ENCODE measurements around the gene FAM83G. TPM values are rescaled to one million over a fixed set of nuclear protein-coding genes. Genes with fewer than 3 reads are reported as not detected.

FAM83G gene
- total and polyA plus RNA-seq, 12 donors, result 1.8 to 7.3 (median 4.0) TPM

DNA sequence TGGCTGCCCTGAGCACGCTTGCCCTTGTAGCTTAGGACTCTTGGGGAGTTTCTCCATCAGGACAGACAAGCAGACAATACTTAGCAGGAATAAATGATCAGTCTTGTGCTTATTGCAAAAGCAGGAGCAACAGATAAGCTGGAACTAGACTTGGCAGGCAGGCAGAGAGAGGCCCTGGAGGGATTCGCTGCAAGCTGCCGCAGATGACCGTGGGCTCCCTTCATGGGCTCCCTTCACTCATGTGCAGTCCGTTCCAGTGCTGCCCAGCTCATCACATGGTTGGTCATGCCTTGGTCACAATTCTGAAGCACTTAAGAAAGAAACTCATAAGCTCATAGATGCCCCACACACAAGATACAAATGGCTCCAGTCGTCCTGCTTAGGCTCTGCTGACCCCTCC lies 55.0 kb downstream of the FAM83G start:
- intact Hi-C loops (cut with DNase I), result no loop called here
- peak in 3 of 7 donors; percentile 34 to 59 (median 40) for DNase-seq

DNA sequence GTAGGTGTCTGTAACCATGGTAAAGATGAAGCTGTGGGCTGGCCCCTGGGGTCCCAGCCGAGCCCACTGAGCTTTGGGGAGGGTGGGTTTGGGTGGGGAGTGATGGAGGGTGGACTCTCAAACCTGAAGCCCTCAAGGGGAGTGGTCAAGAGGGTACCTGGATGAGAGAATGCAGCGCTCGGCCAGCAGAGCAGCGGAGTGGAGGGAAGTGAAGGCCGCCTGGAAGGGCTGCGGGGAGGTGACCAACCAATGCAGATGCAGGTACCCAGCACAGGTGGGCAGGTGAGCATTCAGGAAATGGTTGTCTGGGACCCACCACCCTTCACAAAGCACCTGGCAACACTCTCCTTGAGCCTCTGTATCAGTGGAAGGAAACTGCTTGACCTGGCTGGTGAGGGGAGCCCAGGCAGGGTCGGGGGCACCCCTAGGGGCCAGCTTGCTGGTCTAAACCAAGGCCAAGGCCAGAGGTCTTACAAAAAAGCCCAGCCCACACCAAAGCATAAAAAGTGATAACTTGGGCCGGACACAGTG lies 56.0 kb downstream of the FAM83G start:
- DNase-seq, result no peak
- H3K27ac ChIP-seq, result no peak overlapping the region
- no peaks in the 10 kb centered on the region for H3K27me3 ChIP-seq
- no peaks in the 10 kb centered on the region for H3K36me3 ChIP-seq (replicated peaks in 1 of 2)
- no peaks in the 10 kb centered on the region for H3K4me1 ChIP-seq (replicated peaks in 1 of 2)
- H3K4me3 ChIP-seq, result no peak overlapping the region
- WGBS, 4 donors, result 67 to 83% (median 80%) methylated on average over 7 to 8 of the region's 8 CpGs
- H3K9me3 ChIP-seq (replicated peaks in 1 of 3), result no peaks in the 10 kb centered on the region
- TF ChIP-seq, protein P1, sequence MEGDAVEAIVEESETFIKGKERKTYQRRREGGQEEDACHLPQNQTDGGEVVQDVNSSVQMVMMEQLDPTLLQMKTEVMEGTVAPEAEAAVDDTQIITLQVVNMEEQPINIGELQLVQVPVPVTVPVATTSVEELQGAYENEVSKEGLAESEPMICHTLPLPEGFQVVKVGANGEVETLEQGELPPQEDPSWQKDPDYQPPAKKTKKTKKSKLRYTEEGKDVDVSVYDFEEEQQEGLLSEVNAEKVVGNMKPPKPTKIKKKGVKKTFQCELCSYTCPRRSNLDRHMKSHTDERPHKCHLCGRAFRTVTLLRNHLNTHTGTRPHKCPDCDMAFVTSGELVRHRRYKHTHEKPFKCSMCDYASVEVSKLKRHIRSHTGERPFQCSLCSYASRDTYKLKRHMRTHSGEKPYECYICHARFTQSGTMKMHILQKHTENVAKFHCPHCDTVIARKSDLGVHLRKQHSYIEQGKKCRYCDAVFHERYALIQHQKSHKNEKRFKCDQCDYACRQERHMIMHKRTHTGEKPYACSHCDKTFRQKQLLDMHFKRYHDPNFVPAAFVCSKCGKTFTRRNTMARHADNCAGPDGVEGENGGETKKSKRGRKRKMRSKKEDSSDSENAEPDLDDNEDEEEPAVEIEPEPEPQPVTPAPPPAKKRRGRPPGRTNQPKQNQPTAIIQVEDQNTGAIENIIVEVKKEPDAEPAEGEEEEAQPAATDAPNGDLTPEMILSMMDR (IDR thresholded peaks at IDR 0.05), result no peak
- no peak for TF ChIP-seq POLR2A (IDR thresholded peaks at IDR 0.05)
- intact Hi-C loops (cut with DNase I), result no loop called here

More for the DNA sequence above, 55.0 kb downstream of the FAM83G start:
- 66 to 79% (median 71%) methylated on average over 6 of the region's 6 CpGs for WGBS, 4 donors
- TF ChIP-seq, protein P1 (IDR thresholded peaks at IDR 0.05), result no peak
- no peak overlapping the region for H3K4me3 ChIP-seq
- H3K27ac ChIP-seq, result no peak overlapping the region
- no peaks in the 10 kb centered on the region for H3K27me3 ChIP-seq
- H3K36me3 ChIP-seq (replicated peaks in 1 of 2), result no peaks in the 10 kb centered on the region
- no peaks in the 10 kb centered on the region for H3K9me3 ChIP-seq (replicated peaks in 1 of 3)
- no peaks in the 10 kb centered on the region for H3K4me1 ChIP-seq (replicated peaks in 1 of 2)

DNA sequence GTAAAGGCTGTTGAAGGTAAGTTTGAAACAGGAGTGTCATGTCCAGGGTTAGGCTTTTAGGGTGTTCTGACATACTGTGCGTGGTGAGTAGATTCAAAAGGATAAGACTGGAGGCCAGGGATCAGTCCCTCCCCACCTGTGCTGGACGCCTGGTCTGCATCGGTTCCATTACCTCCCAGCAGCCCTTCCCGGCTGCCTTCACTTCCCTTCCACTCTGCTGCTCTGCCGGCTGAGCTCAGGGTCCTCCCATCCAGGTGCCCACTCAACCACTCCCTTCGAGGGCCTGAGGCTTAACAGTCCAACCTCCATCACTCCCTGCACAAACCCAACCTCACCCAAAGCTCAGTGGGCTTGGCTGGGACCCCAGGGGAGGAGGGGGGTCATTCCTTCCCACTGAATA lies 56.7 kb downstream of the FAM83G start:
- no peak overlapping the region for H3K4me3 ChIP-seq
- 63 to 83% (median 75%) methylated on average over 6 of the region's 6 CpGs for WGBS, 4 donors
- no peaks in the 10 kb centered on the region for H3K27me3 ChIP-seq
- no peaks in the 10 kb centered on the region for H3K36me3 ChIP-seq (replicated peaks in 1 of 2)
- no peak for DNase-seq
- intact Hi-C loops (cut with DNase I), result no loop called here
- no peaks in the 10 kb centered on the region for H3K9me3 ChIP-seq (replicated peaks in 1 of 3)
- no peak overlapping the region for H3K27ac ChIP-seq
- TF ChIP-seq, protein P1 (IDR thresholded peaks at IDR 0.05), result no peak
- TF ChIP-seq POLR2A (IDR thresholded peaks at IDR 0.05), result no peak
- H3K4me1 ChIP-seq (replicated peaks in 1 of 2), result no peaks in the 10 kb centered on the region

DNA sequence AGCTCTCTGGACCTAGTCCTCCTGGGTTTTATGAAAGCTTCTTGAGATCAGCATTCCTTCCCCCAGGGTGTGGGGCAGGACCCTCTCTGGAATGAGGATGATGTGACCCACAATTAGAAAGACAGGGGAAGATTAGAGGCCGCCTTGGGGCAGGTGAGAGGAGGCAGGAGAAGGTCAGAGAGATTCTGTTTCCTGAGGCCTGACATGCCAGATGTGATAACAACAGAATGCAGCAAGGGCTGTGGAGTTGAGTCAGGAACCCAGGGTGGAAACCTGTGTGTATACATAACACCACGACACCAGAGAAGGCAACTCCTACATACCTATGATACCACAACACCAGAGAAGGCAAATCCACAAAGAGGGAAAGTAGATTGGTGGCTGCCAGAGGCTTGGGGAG lies 58.0 kb downstream of the FAM83G start:
- Histone ChIP-seq H3K9me3 (replicated peaks in 1 of 3) (no peaks in the 10 kb centered on the region), H3K27me3 (no peaks in the 10 kb centered on the region), H3K4me3 (no peak overlapping the region), H3K27ac (no peak overlapping the region), H3K36me3 (replicated peaks in 1 of 2) (no peaks in the 10 kb centered on the region), H3K4me1 (replicated peaks in 1 of 2) (no peaks in the 10 kb centered on the region)
- TF ChIP-seq POLR2A (IDR thresholded peaks at IDR 0.05), result no peak
- TF ChIP-seq, protein P1 (IDR thresholded peaks at IDR 0.05), result no peak
- DNase-seq, result no peak
- WGBS, 4 donors, result 76 to 90% (median 76%) methylated on average over 2 of the region's 2 CpGs
- intact Hi-C loops (cut with DNase I), result no loop called here
